ENCODE measurements around the gene ELAPOR1. TPM values are rescaled to one million over a fixed set of nuclear protein-coding genes. Genes with fewer than 3 reads are reported as not detected.

Gene ELAPOR1
- total RNA-seq, 2 experiments from 2014 or later, result not detected

GRCh38 chr1:109111386-109112055, 2.4 kb upstream of the ELAPOR1 start:
- Histone ChIP-seq H3K4me1 (ENCODE audit: insufficient read depth, low read length, poor library complexity, severe bottlenecking) (peaks cover 13% of the 10 kb centered on the region), H4K20me1 (ENCODE audit: insufficient read depth, low read length) (no peaks in the 10 kb centered on the region), H3K4me2 (ENCODE audit: low read length) (no peak overlapping the region), H3K9me2 (ENCODE audit: insufficient read depth, low read length) (no peaks in the 10 kb centered on the region), H3K4me3 (ENCODE audit: low read depth, low read length, poor library complexity, severe bottlenecking) (no peak overlapping the region), H3K9me3 (ENCODE audit: low read length) (no peaks in the 10 kb centered on the region), H3K27ac (ENCODE audit: low read depth, low read length, poor library complexity, severe bottlenecking) (no peak overlapping the region), H2AFZ (ENCODE audit: low read length) (no peak overlapping the region), H3K36me3 (ENCODE audit: insufficient read depth, low read length) (no peaks in the 10 kb centered on the region), H3K79me2 (ENCODE audit: insufficient read depth, low read depth, low read length) (no peaks in the 10 kb centered on the region)
- intact Hi-C loops (cut with micrococcal nuclease; ENCODE audit: unreplicated experiment), result loop anchor here (1.0 kb wide), 3 partner anchors 11 to 283 kb away; no protein-coding TSS in a partner anchor
- no peak for TF ChIP-seq EZH2phosphoT487 (IDR thresholded peaks at IDR 0.05; ENCODE audit: borderline replicate concordance, low read depth, low read length)
- no peak for TF ChIP-seq CTCF (conservative IDR thresholded peaks at IDR 0.05; ENCODE audit: low read length)
- DNase-seq (ENCODE audit: low spot score), result no peak
- no TSS peak for BruUV-seq (replicated peaks)
- CTCF ChIA-PET (ENCODE audit: unreplicated experiment), result no interaction called here
- POLR2A ChIA-PET, result interaction anchor here (2.3 kb wide), 1 partner anchor 11 kb away, joined by 15 read pairs; no protein-coding TSS in a partner anchor

- intact Hi-C loops (cut with micrococcal nuclease; ENCODE audit: unreplicated experiment), result loop anchor here (1.0 kb wide), 3 partner anchors 12 to 284 kb away; no protein-coding TSS in a partner anchor
- BruUV-seq (replicated peaks), result no TSS peak
- Histone ChIP-seq H3K27ac (ENCODE audit: low read depth, low read length, poor library complexity, severe bottlenecking) (no peak overlapping the region), H3K9me2 (ENCODE audit: insufficient read depth, low read length) (no peaks in the 10 kb centered on the region), H4K20me1 (ENCODE audit: insufficient read depth, low read length) (no peaks in the 10 kb centered on the region), H2AFZ (ENCODE audit: low read length) (no peak overlapping the region), H3K4me2 (ENCODE audit: low read length) (peak overlapping the region; percentile 54), H3K79me2 (ENCODE audit: insufficient read depth, low read depth, low read length) (no peaks in the 10 kb centered on the region), H3K36me3 (ENCODE audit: insufficient read depth, low read length) (no peaks in the 10 kb centered on the region), H3K4me1 (ENCODE audit: insufficient read depth, low read length, poor library complexity, severe bottlenecking) (peaks cover 13% of the 10 kb centered on the region), H3K9me3 (ENCODE audit: low read length) (no peaks in the 10 kb centered on the region), H3K4me3 (ENCODE audit: low read depth, low read length, poor library complexity, severe bottlenecking) (peak overlapping the region; percentile 16)
- ChIA-PET CTCF (ENCODE audit: unreplicated experiment) (interaction anchor here (1.2 kb wide), 1 partner anchor 284 kb away, joined by 3 read pairs; no protein-coding TSS in a partner anchor), POLR2A (interaction anchor here (0.6 kb wide), 1 partner anchor 81 kb away, joined by 3 read pairs; no protein-coding TSS in a partner anchor)
- TF ChIP-seq CTCF (conservative IDR thresholded peaks at IDR 0.05; ENCODE audit: low read length), result peak; percentile 63
- no peak for TF ChIP-seq EZH2phosphoT487 (IDR thresholded peaks at IDR 0.05; ENCODE audit: borderline replicate concordance, low read depth, low read length)
- DNase-seq (ENCODE audit: low spot score), result peak; percentile 63
Measured at GRCh38 chr1:109112056-109112651, 1.8 kb upstream of the ELAPOR1 start.
